Ascending aorta (tissue), 2 donors: ENCODE data around the gene FRMD4B. TPM values are rescaled to one million over a fixed set of nuclear protein-coding genes. Genes with fewer than 3 reads are reported as not detected.

Experiments used
- DNase-seq, 2 donors: peaks; one replicate each; pipeline ENCODE4 v3.0.0-alpha.2; 2019; ENCODE audit warnings: low spot score in 2 of 2
- H3K27ac ChIP-seq, 2 donors: fragments of 200-600 bp; sonication (generic); one replicate each; pipeline ENCODE4 v1.5.1; 2016 to 2017; ENCODE audit warnings: mild to moderate bottlenecking in 1 of 2
- H3K27me3 ChIP-seq: fragments of 200-600 bp; sonication (generic); one replicate; pipeline ENCODE4 v1.5.1; 2017
- H3K36me3 ChIP-seq, 2 donors: fragments of 200-600 bp; sonication (generic); one replicate each; pipeline ENCODE4 v1.5.1; 2016
- H3K4me1 ChIP-seq, 2 donors: fragments of 200-600 bp; sonication (generic); one replicate each; pipeline ENCODE4 v1.5.1; 2016 to 2017; ENCODE audit warnings: mild to moderate bottlenecking in 1 of 2
- H3K4me3 ChIP-seq, 2 donors: fragments of 200-600 bp; sonication (generic); one replicate each; pipeline ENCODE4 v1.5.1; 2016 to 2017; ENCODE audit warnings: mild to moderate bottlenecking in 1 of 2
- H3K9me3 ChIP-seq, 2 donors: fragments of 200-600 bp; sonication (generic); one replicate each; pipeline ENCODE4 v1.5.1; 2016
- CTCF ChIP-seq, 3 experiments: fragments of 200-600 bp in 2 of 3; fragments of 450-650 bp in 1 of 3; sonication (generic) in 2 of 3; IDR thresholded peaks; one replicate each; pipeline ENCODE4 v1.5.1; 2016 to 2019; ENCODE audit warnings: antibody characterized with exemption in 3 of 3, mild to moderate bottlenecking in 1 of 3, moderate library complexity in 1 of 3
- intact Hi-C: fragments of 100-400 bp; cut with DNase I; formaldehyde crosslinking; loops from one replicate; pipeline ENCODE4 v1.15.1; 2023
- total RNA-seq: library from RNA; depleted of rRNA; stranded (reverse); fragments of >200 nt; gene quantifications from one replicate; pipeline ENCODE4 v1.1.0, GENCODE V29; 2016

Gene FRMD4B
- total RNA-seq, 1 donor from 2014 or later = 13.5 TPM

GRCh38 chr3:69205385-69205784, 180.5 kb downstream of the FRMD4B start:
- no peak for DNase-seq
- intact Hi-C loops = no loop called here
- Histone ChIP-seq H3K9me3 (no peaks in the 10 kb centered on the region), H3K27me3 (no peaks in the 10 kb centered on the region), H3K4me3 (no peak overlapping the region), H3K27ac (no peak overlapping the region), H3K4me1 (no peaks in the 10 kb centered on the region), H3K36me3 (no peaks in the 10 kb centered on the region)
- TF ChIP-seq CTCF (IDR thresholded peaks at IDR 0.05) = no peak

GRCh38 chr3:69204315-69204957, 181.5 kb downstream of the FRMD4B start:
- no peaks in the 10 kb centered on the region for H3K9me3 ChIP-seq
- H3K27ac ChIP-seq = no peak overlapping the region
- no peak for DNase-seq
- H3K4me3 ChIP-seq = no peak overlapping the region
- H3K4me1 ChIP-seq = no peaks in the 10 kb centered on the region
- H3K27me3 ChIP-seq = no peaks in the 10 kb centered on the region
- intact Hi-C loops = no loop called here
- H3K36me3 ChIP-seq = no peaks in the 10 kb centered on the region
- TF ChIP-seq CTCF (IDR thresholded peaks at IDR 0.05) = no peak

GRCh38 chr3:69203631-69204314, 182.1 kb downstream of the FRMD4B start:
- no peaks in the 10 kb centered on the region for H3K9me3 ChIP-seq
- no peak overlapping the region for H3K4me3 ChIP-seq
- intact Hi-C loops = no loop called here
- no peaks in the 10 kb centered on the region for H3K27me3 ChIP-seq
- no peak overlapping the region for H3K27ac ChIP-seq
- no peak for TF ChIP-seq CTCF (IDR thresholded peaks at IDR 0.05)
- no peak for DNase-seq
- H3K4me1 ChIP-seq = no peaks in the 10 kb centered on the region
- H3K36me3 ChIP-seq = no peaks in the 10 kb centered on the region

- Histone ChIP-seq H3K4me3 (no peak overlapping the region), H3K27ac (no peak overlapping the region), H3K27me3 (no peaks in the 10 kb centered on the region), H3K4me1 (no peaks in the 10 kb centered on the region), H3K36me3 (no peaks in the 10 kb centered on the region), H3K9me3 (no peaks in the 10 kb centered on the region)
- DNase-seq = no peak
- intact Hi-C loops = no loop called here
- no peak for TF ChIP-seq CTCF (IDR thresholded peaks at IDR 0.05)
Measured at GRCh38 chr3:69201658-69202057, 184.2 kb downstream of the FRMD4B start.

GRCh38 chr3:69200384-69201068, 185.4 kb downstream of the FRMD4B start:
- TF ChIP-seq CTCF (IDR thresholded peaks at IDR 0.05) = no peak
- intact Hi-C loops = no loop called here
- no peaks in the 10 kb centered on the region for H3K27me3 ChIP-seq
- DNase-seq = no peak
- H3K4me1 ChIP-seq = no peaks in the 10 kb centered on the region
- H3K9me3 ChIP-seq = no peaks in the 10 kb centered on the region
- no peaks in the 10 kb centered on the region for H3K36me3 ChIP-seq
- peak overlapping the region; percentile 12 to 24 for H3K27ac ChIP-seq
- H3K4me3 ChIP-seq = peak overlapping the region; percentile 42 to 63
